ENCODE measurements around the gene HLA-DRB1. TPM values are rescaled to one million over a fixed set of nuclear protein-coding genes. Genes with fewer than 3 reads are reported as not detected.
A peak's percentile ranks its signal among the peaks of the same experiment; 100 is the strongest.

The HLA-DRB1 gene
- polyA plus RNA-seq, 2 of the 4 experiments (the other 2 are of a cell fraction), result not detected

GRCh38 chr6:32623693-32624092, 34.0 kb upstream of the HLA-DRB1 start:
- Histone ChIP-seq H3K27ac (no peak overlapping the region), H3K4me3 (no peak overlapping the region), H3K9me3 (no peaks in the 10 kb centered on the region), H3K4me1 (no peaks in the 10 kb centered on the region), H3K4me2 (no peak overlapping the region)
- no peak for TF ChIP-seq SMC3 (IDR thresholded peaks at IDR 0.05)
- TF ChIP-seq NFE2L2 (conservative IDR thresholded peaks at IDR 0.05; ENCODE audit: low read length), result no peak
- no peak for ATAC-seq
- no peak for FAIRE-seq
- CTCF ChIA-PET, result no interaction called here
- POLR2A ChIA-PET, result no interaction called here
- DNase-seq (ENCODE audit: low read depth in 1 of 2, low spot score in 1 of 2), result no peak

- Histone ChIP-seq H3K27ac (no peak overlapping the region), H3K4me1 (no peaks in the 10 kb centered on the region), H3K9me3 (no peaks in the 10 kb centered on the region), H3K4me2 (no peak overlapping the region), H3K4me3 (no peak overlapping the region)
- FAIRE-seq (no peak), DNase-seq (ENCODE audit: low read depth in 1 of 2, low spot score in 1 of 2) (no peak), ATAC-seq (peak in 1 of 2 experiments; percentile 52; a peak in 3 of 6 replicates)
- WGBS (ENCODE audit: missing lambda C conversion rate), result 0% methylated on average over 1 of the region's 1 CpG
- ChIA-PET CTCF (interaction anchor here (0.8 to 1.2 kb wide), 2 partner anchors 10 to 166 kb away, joined by 3 read pairs; no protein-coding TSS in a partner anchor), POLR2A (no interaction called here)
- TF ChIP-seq ATOH8 (CRISPR knock-in tag; IDR thresholded peaks at IDR 0.05; ENCODE audit: low read depth) (no peak), EHF (CRISPR knock-in tag; IDR thresholded peaks at IDR 0.05) (no peak)
Measured at GRCh38 chr6:32622545-32623401, 33.1 kb upstream of the HLA-DRB1 start.

- ChIA-PET POLR2A (no interaction called here), CTCF (interaction anchor here (0.8 kb wide), 1 partner anchor 167 kb away, joined by 3 read pairs; no protein-coding TSS in a partner anchor)
- H3K4me3 ChIP-seq, result no peak overlapping the region
- FAIRE-seq, result no peak
- H3K9me3 ChIP-seq, result no peaks in the 10 kb centered on the region
- DNase-seq (ENCODE audit: low read depth in 1 of 2, low spot score in 1 of 2), result no peak
- ATAC-seq, result no peak
- H3K4me2 ChIP-seq, result no peak overlapping the region
- 0% methylated on average over 3 of the region's 3 CpGs for WGBS (ENCODE audit: missing lambda C conversion rate)
- no peak for TF ChIP-seq RNF2 (IDR thresholded peaks at IDR 0.05; ENCODE audit: borderline replicate concordance, low read depth)
- no peak for TF ChIP-seq MAFK (IDR thresholded peaks at IDR 0.05; ENCODE audit: partially characterized antibody)
- H3K4me1 ChIP-seq, result no peaks in the 10 kb centered on the region
- no peak overlapping the region for H3K27ac ChIP-seq
Measured at GRCh38 chr6:32621372-32621771, 31.7 kb upstream of the HLA-DRB1 start.

GRCh38 chr6:32617751-32618150, 28.1 kb upstream of the HLA-DRB1 start:
- Histone ChIP-seq H3K4me3 (no peak overlapping the region), H3K9me3 (no peaks in the 10 kb centered on the region), H3K27ac (no peak overlapping the region), H3K4me1 (no peaks in the 10 kb centered on the region), H3K4me2 (no peak overlapping the region)
- POLR2A ChIA-PET, result no interaction called here
- no peak for FAIRE-seq
- no peak for DNase-seq (ENCODE audit: low read depth in 1 of 2, low spot score in 1 of 2)
- WGBS (ENCODE audit: missing lambda C conversion rate), result 30% methylated on average over 1 of the region's 1 CpG
- CTCF ChIA-PET, result no interaction called here
- no peak for TF ChIP-seq HEYL (CRISPR knock-in tag; IDR thresholded peaks at IDR 0.05)
- no peak for ATAC-seq

GRCh38 chr6:32615885-32616532, 26.4 kb upstream of the HLA-DRB1 start:
- 2% methylated on average over 3 of the region's 3 CpGs for WGBS (ENCODE audit: missing lambda C conversion rate)
- H3K4me2 ChIP-seq, result no peak overlapping the region
- no peak overlapping the region for H3K27ac ChIP-seq
- ChIA-PET CTCF (no interaction called here), POLR2A (no interaction called here)
- TF ChIP-seq ZSCAN20 (CRISPR knock-in tag; IDR thresholded peaks at IDR 0.05) (no peak), HMGXB4 (CRISPR knock-in tag; IDR thresholded peaks at IDR 0.05; ENCODE audit: borderline replicate concordance) (no peak), HOXA7 (CRISPR knock-in tag; IDR thresholded peaks at IDR 0.05) (no peak), SREBF2 (IDR thresholded peaks at IDR 0.05) (no peak), MAX (IDR thresholded peaks at IDR 0.05) (no peak), MYC (IDR thresholded peaks at IDR 0.05; ENCODE audit: borderline replicate concordance, low read length) (no peak), RARB (CRISPR knock-in tag; IDR thresholded peaks at IDR 0.05) (no peak), TP53 (CRISPR knock-in tag; IDR thresholded peaks at IDR 0.05) (no peak), FOXS1 (CRISPR knock-in tag; IDR thresholded peaks at IDR 0.05) (no peak), KDM5A (IDR thresholded peaks at IDR 0.05) (no peak), FOSL2 (IDR thresholded peaks at IDR 0.05) (no peak), FOSL2 (CRISPR knock-in tag; IDR thresholded peaks at IDR 0.05) (no peak), CHD4 (IDR thresholded peaks at IDR 0.05; ENCODE audit: borderline replicate concordance) (no peak), JUNB (IDR thresholded peaks at IDR 0.05) (no peak), ZFP36 (IDR thresholded peaks at IDR 0.05; ENCODE audit: borderline replicate concordance, partially characterized antibody) (no peak), E2F6 (IDR thresholded peaks at IDR 0.05; ENCODE audit: borderline replicate concordance, low read depth) (no peak), EHF (CRISPR knock-in tag; IDR thresholded peaks at IDR 0.05) (no peak), RAD21 (conservative IDR thresholded peaks at IDR 0.05 in 1 of 2, IDR thresholded peaks at IDR 0.05 in 1 of 2) (no peak)
- ATAC-seq, result no peak
- DNase-seq (ENCODE audit: low read depth in 1 of 2, low spot score in 1 of 2), result no peak
- H3K4me3 ChIP-seq, result no peak overlapping the region
- H3K9me3 ChIP-seq, result no peaks in the 10 kb centered on the region
- no peaks in the 10 kb centered on the region for H3K4me1 ChIP-seq
- FAIRE-seq, result no peak

Measured in A549 (cell line).